ENCODE results near the gene USP25.

The USP25 gene

DNA sequence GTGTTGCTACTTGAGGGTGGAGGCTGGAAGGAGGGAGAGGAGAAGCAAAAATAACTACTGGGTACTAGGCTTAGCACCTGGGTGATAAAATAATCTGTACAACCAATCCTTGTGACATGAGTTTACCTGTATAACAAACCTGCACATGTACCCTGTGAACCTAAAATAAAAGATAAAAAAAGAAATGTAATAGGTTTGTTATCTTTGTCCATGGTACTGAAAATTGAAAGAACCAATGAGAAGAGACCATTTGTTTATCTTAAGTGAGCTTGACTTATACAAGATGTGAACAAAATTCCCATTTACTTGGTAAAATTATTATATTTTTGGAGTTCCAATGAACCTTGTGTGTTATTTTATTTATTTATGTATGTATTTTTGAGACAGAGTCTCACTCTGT lies 11.1 kb upstream of the USP25 start:
- TF ChIP-seq, protein P1, sequence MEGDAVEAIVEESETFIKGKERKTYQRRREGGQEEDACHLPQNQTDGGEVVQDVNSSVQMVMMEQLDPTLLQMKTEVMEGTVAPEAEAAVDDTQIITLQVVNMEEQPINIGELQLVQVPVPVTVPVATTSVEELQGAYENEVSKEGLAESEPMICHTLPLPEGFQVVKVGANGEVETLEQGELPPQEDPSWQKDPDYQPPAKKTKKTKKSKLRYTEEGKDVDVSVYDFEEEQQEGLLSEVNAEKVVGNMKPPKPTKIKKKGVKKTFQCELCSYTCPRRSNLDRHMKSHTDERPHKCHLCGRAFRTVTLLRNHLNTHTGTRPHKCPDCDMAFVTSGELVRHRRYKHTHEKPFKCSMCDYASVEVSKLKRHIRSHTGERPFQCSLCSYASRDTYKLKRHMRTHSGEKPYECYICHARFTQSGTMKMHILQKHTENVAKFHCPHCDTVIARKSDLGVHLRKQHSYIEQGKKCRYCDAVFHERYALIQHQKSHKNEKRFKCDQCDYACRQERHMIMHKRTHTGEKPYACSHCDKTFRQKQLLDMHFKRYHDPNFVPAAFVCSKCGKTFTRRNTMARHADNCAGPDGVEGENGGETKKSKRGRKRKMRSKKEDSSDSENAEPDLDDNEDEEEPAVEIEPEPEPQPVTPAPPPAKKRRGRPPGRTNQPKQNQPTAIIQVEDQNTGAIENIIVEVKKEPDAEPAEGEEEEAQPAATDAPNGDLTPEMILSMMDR (IDR thresholded peaks at IDR 0.05; ENCODE audit: insufficient read depth, missing control alignments): no peak
- DNase-seq (ENCODE audit: insufficient read length, low spot score) (no peak), FAIRE-seq (no peak)

DNA sequence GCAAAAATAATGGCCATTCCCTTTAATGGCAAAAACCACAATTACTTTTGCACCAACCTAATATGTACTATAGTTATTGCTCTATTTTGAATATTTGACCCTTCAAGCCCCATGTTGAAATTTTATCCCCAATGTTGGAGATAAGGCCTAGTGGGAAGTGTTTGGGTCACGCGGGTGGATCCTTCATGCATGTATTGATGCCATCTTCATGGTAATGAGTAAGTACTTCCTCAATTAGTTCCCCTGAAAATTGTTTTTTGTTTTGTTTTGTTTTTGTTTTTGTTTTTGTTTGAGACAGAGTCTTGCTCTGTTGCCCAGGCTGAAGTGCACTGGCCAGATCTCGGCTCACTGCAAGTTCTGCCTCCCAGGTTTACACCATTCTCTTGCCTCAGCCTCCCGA lies 9.8 kb upstream of the USP25 start:
- TF ChIP-seq, protein P1 (IDR thresholded peaks at IDR 0.05; ENCODE audit: insufficient read depth, missing control alignments): no peak
- FAIRE-seq (no peak), DNase-seq (ENCODE audit: insufficient read length, low spot score) (no peak)

DNA sequence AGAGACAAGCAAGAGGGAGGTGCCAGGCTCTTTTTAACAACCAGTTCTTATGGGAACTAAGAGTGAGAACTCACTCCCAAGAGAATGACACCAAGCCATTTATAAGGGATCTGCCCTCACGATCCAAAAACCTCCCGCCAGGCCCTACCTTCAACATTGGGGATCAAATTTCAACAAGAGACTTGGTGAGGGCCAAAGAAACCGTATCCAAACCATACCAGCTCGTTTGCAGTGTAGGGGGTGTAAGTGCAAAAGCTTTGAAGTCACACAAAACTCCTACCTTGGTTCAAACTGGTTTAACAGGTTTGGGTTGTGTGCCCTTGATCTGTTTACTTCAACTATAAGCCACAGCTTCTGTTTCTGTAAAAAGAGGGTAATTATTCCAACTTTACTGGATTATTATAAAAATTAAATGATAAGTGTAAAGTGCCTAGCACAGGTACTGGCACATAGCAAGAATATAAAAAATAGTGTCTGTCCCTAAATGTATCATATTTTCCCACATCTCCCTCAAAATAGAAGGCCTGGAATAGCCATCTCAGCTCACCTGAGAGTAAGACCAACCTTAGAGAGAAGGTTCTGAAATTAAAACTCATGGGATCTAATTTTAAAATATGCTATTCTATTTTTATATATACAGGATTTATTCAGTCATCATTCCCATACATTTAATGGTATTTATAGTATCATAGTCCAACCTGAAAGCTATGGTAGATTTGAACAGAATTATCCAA lies 7.0 kb upstream of the USP25 start:
- DNase-seq (ENCODE audit: insufficient read length, low spot score) (no peak), FAIRE-seq (no peak)
- TF ChIP-seq, protein P1 (IDR thresholded peaks at IDR 0.05; ENCODE audit: insufficient read depth, missing control alignments): no peak

DNA sequence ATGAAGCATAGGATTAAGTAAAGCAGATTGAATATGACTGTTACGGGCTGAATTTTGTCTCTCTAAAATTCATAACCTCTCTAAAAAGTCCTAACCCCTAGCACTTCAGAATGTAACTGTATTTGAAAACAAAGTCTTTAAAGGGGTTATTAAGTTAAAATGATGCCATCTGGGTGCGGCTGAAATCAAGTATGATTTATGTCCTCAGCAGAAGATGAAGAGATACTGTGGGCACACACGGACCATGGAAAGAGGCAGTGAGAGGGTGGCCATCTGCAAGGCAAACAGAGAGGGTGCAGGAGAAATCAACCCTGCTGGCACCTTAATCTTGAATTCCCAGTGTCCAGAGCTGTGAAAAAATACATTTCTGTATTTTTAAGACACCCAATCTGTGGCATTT lies 3.8 kb upstream of the USP25 start:
- TF ChIP-seq, protein P1 (IDR thresholded peaks at IDR 0.05; ENCODE audit: insufficient read depth, missing control alignments): no peak
- no peak for DNase-seq (ENCODE audit: insufficient read length, low spot score)
- no peak for FAIRE-seq

DNA sequence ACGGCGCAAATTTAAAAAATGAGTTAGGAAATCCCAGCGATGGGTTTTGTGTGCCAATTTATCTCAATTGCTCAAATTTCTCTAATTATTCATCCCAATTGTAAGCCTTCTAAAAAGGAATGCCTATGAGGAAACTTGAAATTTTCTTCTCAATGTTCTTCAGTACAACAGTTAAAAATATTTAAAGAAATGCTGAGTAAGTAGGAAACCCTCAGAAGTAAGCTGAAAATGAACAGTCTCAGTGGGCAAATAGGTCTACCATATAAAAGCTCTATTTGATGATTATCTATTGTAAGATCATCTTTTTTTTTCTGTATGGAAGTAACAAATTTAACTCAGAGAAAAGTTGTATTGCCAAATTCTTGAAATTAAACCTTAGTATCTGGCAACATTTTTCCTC lies 1.7 kb upstream of the USP25 start:
- FAIRE-seq (no peak), DNase-seq (ENCODE audit: insufficient read length, low spot score) (no peak)
- TF ChIP-seq, protein P1 (IDR thresholded peaks at IDR 0.05; ENCODE audit: insufficient read depth, missing control alignments): no peak

DNA sequence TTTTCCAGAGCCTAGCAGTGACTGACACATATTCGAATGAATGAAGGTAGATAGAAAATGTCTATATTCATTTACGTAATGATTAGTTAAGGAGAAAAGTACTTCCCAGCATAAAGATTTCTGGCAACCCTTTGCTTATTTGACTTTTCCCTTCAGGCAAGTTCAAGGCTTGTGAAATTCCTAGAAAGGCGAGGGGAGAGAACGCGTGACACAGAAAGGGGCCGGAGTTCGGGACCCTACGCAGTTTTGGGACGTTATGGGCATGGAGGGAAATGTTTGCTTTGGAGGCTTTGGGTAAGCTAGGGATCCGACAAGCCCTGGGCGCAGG lies 472 bp upstream of the USP25 start:
- TF ChIP-seq, protein P1 (IDR thresholded peaks at IDR 0.05; ENCODE audit: insufficient read depth, missing control alignments): no peak
- FAIRE-seq: no peak
- DNase-seq (ENCODE audit: insufficient read length, low spot score): no peak

DNA sequence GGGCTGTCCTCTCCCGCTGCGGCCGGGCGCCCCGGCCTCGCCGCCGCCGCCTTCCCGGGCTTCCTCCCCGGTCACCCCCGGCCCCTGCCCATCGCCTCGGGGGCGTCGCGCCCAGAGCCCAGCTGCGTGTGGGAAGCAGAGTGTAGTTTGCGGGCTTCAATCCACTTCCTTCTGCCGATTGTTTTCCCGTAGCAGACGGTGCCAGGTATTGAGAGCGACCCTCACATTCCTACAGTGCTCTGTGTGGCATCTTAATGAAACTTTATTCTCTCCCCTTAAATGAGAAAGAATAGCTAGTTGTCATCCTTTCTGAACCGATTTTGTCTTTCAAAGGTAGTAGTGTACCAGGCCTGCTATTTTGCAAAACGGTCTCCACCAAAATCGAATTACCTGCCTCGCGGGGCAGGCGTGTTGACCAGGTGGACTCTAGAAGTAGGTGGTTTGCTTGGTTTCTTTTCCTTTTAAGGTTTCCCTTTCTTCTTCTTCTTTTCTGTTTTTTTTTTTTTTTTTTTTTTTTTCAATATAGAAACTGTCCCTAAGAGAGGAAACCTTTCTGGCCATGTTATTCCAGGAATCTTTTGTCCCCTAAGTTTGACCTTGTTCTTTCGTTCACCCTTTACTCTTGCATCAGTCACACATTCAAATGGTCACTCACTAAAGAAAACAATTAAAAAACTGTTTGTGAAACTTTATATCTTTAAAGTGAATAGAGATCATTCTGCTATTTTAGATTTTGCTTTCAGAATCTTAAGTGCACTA lies 881 bp downstream of the USP25 start:
- no peak for FAIRE-seq
- TF ChIP-seq, protein P1 (IDR thresholded peaks at IDR 0.05; ENCODE audit: insufficient read depth, missing control alignments): no peak
- DNase-seq (ENCODE audit: insufficient read length, low spot score): no peak
